Spinal cord (tissue), 10 donors: ENCODE data around the gene ITM2C. TPM values are rescaled to one million over a fixed set of nuclear protein-coding genes. Genes with fewer than 3 reads are reported as not detected.

Experiments used
- DNase-seq, 6 donors: peaks; one replicate each; pipeline versions ENCODE4 v3.0.0 to v3.0.0-alpha.2; 2013 to 2015; ENCODE audit warnings: low spot score in 6 of 6, low read depth in 4 of 6
- H3K27ac ChIP-seq: one replicate; pipeline ENCODE4 v1.5.1; 2013; ENCODE audit warnings: low read depth, low read length, control low read depth
- H3K27me3 ChIP-seq: one replicate; pipeline ENCODE4 v1.6.1; 2013; ENCODE audit warnings: low read length; ENCODE audit not compliant: control insufficient read depth, insufficient read depth
- H3K36me3 ChIP-seq: one replicate; pipeline ENCODE4 v1.6.1; 2013; ENCODE audit warnings: low read length; ENCODE audit not compliant: control insufficient read depth, insufficient read depth
- H3K4me1 ChIP-seq: one replicate; pipeline ENCODE4 v1.6.1; 2013; ENCODE audit warnings: low read length; ENCODE audit not compliant: control insufficient read depth, insufficient read depth
- H3K4me3 ChIP-seq: one replicate; pipeline ENCODE4 v1.5.1; 2013; ENCODE audit warnings: low read depth, low read length, control low read depth
- H3K9me3 ChIP-seq: one replicate; pipeline ENCODE4 v1.6.1; 2013; ENCODE audit warnings: low read length; ENCODE audit not compliant: control insufficient read depth, insufficient read depth
- WGBS: methylation state at CpG from one replicate; pipeline ENCODE4 v1.1.5; 2013; ENCODE audit warnings: missing lambda C conversion rate; ENCODE audit not compliant: insufficient coverage; 5-methylcytosine and 5-hydroxymethylcytosine counted together
- polyA plus RNA-seq, 2 donors: library from polyadenylated mRNA; unstranded; fragments of 120-200 nt; gene quantifications; one replicate each; pipeline ENCODE4 v1.2.1, GENCODE V29; 2013; ENCODE audit not compliant: insufficient read length in 2 of 2
- total RNA-seq, 2 donors: library from RNA; depleted of rRNA in 1 of 2; stranded (reverse); fragments of 120-200 nt in 1 of 2; fragments of >200 nt in 1 of 2; gene quantifications; one replicate each; pipeline versions ENCODE4 v1.2.3 to v1.2.4, GENCODE V29; 2013 to 2014
- donor health status: healthy.

Gene ITM2C
- total and polyA plus RNA-seq, 4 donors = 270 to 657 (median 525) TPM

DNA sequence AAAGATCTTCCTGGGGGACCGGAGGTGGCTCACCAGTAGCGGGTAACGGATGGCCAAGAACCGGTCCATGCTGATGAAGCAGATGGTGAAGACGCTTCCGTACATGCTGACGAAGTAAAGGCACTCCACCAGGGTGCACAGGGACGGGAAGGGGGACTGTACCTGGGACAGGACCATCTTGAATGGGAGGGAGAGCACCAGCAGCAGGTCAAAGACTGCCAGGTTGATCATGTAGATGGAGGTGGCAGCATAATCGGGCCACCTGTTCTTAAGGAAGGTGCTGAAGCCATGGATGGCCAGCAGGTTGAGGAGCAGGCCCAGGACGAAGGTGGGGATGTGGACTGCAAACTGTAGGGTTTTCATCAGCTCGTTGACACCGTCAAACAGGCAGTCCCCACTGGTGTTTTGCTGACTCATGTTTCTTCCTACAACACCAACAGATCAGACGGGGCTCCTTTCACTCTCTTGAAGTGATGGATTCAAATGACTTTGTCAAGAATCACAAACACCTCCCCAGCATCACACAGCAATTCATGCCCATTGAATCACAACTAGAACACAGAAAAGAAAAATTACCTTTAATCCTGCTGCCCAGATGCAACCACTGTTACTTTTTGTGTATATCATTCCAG is 45.9 kb downstream of the ITM2C start:
- H3K27ac ChIP-seq = no peak overlapping the region
- WGBS = 90% methylated on average over 11 of the region's 13 CpGs
- no peaks in the 10 kb centered on the region for H3K9me3 ChIP-seq
- H3K36me3 ChIP-seq = no peaks in the 10 kb centered on the region
- H3K27me3 ChIP-seq = no peaks in the 10 kb centered on the region
- H3K4me1 ChIP-seq = no peaks in the 10 kb centered on the region
- DNase-seq = no peak
- H3K4me3 ChIP-seq = no peak overlapping the region

DNA sequence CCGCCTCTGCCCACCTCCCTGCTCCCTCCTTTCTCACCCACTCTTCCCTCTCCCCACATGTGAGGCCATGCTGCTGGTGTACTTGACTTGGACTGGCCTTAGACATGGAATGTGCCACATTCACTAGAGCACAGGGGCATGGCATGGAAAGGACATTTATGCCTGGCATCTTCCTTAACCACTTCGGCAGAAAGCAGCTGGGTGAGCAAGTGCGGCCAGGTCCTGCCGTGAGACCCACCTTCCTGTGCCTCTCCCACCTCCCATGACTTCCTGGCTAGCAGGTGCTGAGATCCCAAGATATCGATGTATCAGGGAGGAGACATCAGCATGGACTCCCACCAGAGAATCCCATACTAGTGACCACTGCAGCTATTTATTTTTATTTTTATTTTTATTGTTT is 47.3 kb downstream of the ITM2C start:
- Histone ChIP-seq H3K9me3 (no peaks in the 10 kb centered on the region), H3K4me3 (no peak overlapping the region), H3K4me1 (no peaks in the 10 kb centered on the region), H3K36me3 (no peaks in the 10 kb centered on the region), H3K27me3 (no peaks in the 10 kb centered on the region), H3K27ac (no peak overlapping the region)
- 85% methylated on average over 4 of the region's 5 CpGs for WGBS
- no peak for DNase-seq

DNA sequence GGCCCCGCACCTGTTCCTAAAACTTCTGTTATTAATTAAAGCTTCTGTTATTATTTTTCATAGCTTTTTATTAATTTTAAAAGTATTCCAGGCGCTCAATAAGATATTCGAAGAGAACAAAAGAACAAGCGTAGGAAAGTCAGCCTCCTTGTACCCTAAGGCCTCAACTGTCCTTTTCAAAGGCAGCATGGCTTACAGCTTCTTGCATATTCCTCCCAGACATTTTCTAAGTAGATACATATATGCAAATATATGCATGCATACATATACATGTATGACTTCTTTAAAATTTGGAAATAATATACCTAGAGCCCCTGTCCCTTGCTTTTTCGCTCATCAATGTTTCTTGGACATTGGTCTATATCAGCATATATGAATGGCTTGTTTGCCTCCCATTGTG is 48.0 kb downstream of the ITM2C start:
- no peaks in the 10 kb centered on the region for H3K9me3 ChIP-seq
- H3K27me3 ChIP-seq = no peaks in the 10 kb centered on the region
- H3K4me1 ChIP-seq = no peaks in the 10 kb centered on the region
- H3K4me3 ChIP-seq = no peak overlapping the region
- H3K36me3 ChIP-seq = no peaks in the 10 kb centered on the region
- DNase-seq = no peak
- no peak overlapping the region for H3K27ac ChIP-seq
- WGBS = no CpG with 5 or more reads among the region's 5 CpGs

DNA sequence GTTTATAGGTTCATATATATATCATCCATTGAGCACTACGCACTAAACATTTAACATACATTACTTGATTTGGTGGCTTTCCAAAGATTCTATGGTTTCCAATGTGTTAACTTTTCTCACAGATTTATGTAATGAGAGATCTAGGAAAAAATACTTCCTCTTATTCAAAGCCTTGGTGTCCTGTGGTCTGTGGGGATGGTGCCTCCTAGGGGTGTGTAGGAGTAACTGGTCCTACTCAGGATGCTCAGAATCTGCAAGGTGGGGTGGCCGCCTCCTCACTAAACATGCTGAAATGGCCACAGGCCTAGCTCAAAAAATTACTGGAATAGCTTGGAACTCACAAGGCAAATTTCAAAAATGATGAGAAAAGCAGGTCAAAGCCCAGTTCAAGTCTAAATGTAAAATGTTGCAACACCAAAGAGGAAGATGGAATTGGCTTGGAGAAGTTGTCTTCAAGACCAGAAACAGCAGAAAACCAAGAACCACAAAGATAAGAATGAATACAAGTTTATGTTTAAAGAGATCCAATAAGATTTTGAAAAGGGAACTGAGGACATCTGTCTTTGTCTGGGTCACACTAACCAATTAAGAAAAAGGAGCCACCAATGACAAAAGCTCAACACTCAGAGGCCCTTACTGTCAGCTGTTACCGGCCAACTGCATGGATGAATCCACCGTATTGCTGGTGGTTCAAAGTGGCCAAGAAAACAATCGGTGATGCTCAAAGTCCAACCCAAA is 48.8 kb downstream of the ITM2C start:
- no peaks in the 10 kb centered on the region for H3K27me3 ChIP-seq
- no peak overlapping the region for H3K27ac ChIP-seq
- H3K4me1 ChIP-seq = no peaks in the 10 kb centered on the region
- no peaks in the 10 kb centered on the region for H3K9me3 ChIP-seq
- no peaks in the 10 kb centered on the region for H3K36me3 ChIP-seq
- H3K4me3 ChIP-seq = no peak overlapping the region
- peak in 2 of 6 donors; percentile 76 to 78 for DNase-seq
- 94% methylated on average over 4 of the region's 5 CpGs for WGBS

DNA sequence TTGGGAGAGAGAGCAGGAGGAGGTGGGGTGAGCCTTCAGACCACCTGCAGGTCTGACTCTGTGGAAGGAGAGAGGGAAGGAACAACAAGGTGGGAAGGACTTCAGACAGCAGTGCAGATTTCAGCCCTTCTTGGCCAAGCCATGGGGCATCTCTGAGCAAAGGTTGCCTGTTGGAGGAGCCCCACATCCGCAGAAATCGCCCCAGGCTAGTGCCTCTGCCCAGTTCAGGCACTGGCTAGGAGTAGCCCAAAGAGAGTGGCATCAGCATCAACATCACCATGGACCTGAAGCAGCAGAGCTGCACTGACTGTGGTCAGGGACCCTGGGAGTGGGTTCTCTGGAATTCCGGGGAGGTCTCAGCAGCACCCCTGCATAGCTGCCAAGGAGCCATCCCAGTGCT is 50.1 kb downstream of the ITM2C start:
- Histone ChIP-seq H3K27me3 (no peaks in the 10 kb centered on the region), H3K9me3 (no peaks in the 10 kb centered on the region), H3K27ac (no peak overlapping the region), H3K4me3 (no peak overlapping the region), H3K4me1 (no peaks in the 10 kb centered on the region), H3K36me3 (no peaks in the 10 kb centered on the region)
- WGBS = 100% methylated on average over 3 of the region's 3 CpGs
- no peak for DNase-seq

DNA sequence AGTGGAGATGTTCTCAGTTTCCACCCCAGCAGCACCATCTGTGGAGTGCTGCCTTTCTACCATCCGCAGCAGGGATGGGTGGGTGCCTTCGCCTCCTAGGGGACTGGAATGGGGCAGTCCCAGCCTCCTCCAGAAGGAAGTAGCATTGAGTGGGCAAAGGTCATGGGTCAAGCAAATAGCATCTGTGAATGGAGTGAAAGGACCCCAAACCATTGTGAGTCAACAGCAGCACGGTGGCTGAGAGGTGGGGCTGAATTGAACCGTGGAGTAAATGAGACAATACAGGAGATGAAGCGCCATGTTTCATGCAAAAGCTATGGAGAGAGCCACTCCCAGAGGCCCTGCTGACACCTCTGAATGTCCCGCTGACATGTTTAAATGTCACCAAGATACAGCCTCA is 50.6 kb downstream of the ITM2C start:
- Histone ChIP-seq H3K27ac (no peak overlapping the region), H3K36me3 (no peaks in the 10 kb centered on the region), H3K4me3 (no peak overlapping the region), H3K27me3 (no peaks in the 10 kb centered on the region), H3K4me1 (no peaks in the 10 kb centered on the region), H3K9me3 (no peaks in the 10 kb centered on the region)
- WGBS = 38% methylated on average over 4 of the region's 6 CpGs
- no peak for DNase-seq

DNA sequence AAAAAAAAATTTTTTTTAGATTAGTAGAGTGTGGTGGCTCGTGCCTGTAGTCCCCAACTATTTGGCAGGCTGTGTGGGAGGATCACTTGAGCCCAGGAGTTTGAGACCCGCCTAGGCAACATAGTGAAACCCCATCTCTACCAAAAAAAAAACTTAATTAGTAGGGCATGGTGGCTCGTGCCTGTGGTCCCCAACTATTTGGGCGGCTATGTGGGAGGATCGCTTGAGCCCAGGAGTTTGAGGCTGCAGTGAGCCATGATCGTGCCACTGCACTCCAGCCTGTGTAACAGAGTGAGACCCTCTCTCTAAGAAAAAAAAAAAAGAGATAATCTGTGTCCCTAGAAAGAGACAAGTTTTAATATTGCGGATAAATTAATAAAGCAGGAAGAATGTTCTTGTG is 51.5 kb downstream of the ITM2C start:
- no peaks in the 10 kb centered on the region for H3K36me3 ChIP-seq
- H3K27ac ChIP-seq = no peak overlapping the region
- H3K27me3 ChIP-seq = no peaks in the 10 kb centered on the region
- H3K4me3 ChIP-seq = no peak overlapping the region
- H3K9me3 ChIP-seq = no peaks in the 10 kb centered on the region
- WGBS = no CpG with 5 or more reads among the region's 7 CpGs
- H3K4me1 ChIP-seq = no peaks in the 10 kb centered on the region
- DNase-seq = no peak

DNA sequence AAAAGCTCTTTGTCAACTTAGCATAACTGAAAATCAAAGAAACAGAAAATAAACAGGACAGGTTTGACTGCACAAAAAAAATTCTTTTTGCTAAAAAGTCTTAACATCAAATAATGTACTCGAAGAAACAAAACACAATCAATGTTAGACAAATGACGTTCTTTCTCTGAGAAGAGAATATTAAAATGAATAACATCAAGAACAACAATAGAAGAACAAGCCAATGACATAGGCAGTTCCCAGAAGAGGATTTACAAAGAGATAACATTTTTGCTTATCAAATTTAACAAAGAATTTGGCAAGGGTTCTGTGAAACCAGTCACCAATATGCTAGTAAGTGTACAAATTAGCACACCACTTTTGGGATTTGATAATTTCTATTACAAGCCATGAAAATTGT is 54.5 kb downstream of the ITM2C start:
- Histone ChIP-seq H3K9me3 (no peaks in the 10 kb centered on the region), H3K36me3 (no peaks in the 10 kb centered on the region), H3K27me3 (no peaks in the 10 kb centered on the region), H3K4me3 (no peak overlapping the region), H3K4me1 (no peaks in the 10 kb centered on the region), H3K27ac (no peak overlapping the region)
- DNase-seq = no peak
- WGBS = no CpG with 5 or more reads among the region's 2 CpGs

DNA sequence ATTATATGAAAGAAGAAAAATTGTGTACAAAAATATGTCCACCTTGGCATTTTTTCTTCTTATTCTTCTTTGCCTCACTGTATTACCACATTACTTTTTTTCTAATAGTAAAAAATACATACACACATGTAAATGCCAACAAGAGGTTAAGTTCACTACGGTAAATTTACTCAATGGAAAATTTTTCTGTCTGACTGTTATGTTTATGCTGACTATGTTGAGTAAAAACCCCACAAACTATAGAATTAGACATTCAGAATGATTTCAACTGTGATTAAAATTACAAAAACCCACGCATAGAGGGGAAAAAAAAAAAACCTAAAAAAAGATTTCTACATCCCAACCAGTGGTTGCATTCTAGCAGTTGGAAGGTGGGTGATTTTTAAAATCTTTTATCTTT is 54.9 kb downstream of the ITM2C start:
- Histone ChIP-seq H3K4me3 (no peak overlapping the region), H3K4me1 (no peaks in the 10 kb centered on the region), H3K36me3 (no peaks in the 10 kb centered on the region), H3K27me3 (no peaks in the 10 kb centered on the region), H3K27ac (no peak overlapping the region), H3K9me3 (no peaks in the 10 kb centered on the region)
- no peak for DNase-seq
- WGBS = no CpG with 5 or more reads among the region's 2 CpGs

DNA sequence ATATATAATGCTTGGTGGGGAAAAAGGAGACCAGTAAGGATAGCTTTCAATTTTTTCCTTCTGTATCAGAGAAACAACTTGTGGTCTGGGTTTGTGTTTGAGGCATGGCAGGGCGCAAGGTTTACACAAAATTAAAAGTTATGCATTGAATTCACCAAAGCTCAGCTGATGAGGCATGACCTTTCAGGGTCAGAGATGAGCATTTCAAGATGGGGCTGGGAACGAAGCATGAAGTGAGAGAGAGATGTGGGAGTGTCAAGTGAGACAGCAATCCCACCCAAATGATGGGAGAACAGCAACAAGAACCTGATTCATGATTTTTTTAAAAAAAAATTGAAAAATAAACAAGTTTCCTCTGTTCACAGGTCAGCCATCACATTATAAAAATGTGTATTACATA is 55.4 kb downstream of the ITM2C start:
- 63% methylated on average over 1 of the region's 2 CpGs for WGBS
- Histone ChIP-seq H3K27ac (no peak overlapping the region), H3K36me3 (no peaks in the 10 kb centered on the region), H3K4me3 (no peak overlapping the region), H3K4me1 (no peaks in the 10 kb centered on the region), H3K9me3 (no peaks in the 10 kb centered on the region), H3K27me3 (no peaks in the 10 kb centered on the region)
- DNase-seq = no peak
